Keratinocyte (primary cell): Measurements from ENCODE around the gene KIF13A.

Experiments
- CTCF ChIP-seq, 3 experiments: IDR thresholded peaks in 1 of 3; conservative IDR thresholded peaks in 1 of 3; optimal IDR thresholded peaks in 1 of 3; 2 replicates in 2 of 3; 3 replicates in 1 of 3; pipeline versions ENCODE3 to v1.5.1; 2011; ENCODE audit warnings: low read length in 3 of 3, mild to moderate bottlenecking in 3 of 3, moderate library complexity in 2 of 3, control low read depth in 1 of 3, inconsistent platforms in 1 of 3; ENCODE audit not compliant: insufficient read depth in 2 of 3; ENCODE audit errors: extremely low read depth in 1 of 3
- EZH2 ChIP-seq: IDR thresholded peaks from one replicate; pipeline ENCODE4 v1.6.1; 2012; ENCODE audit warnings: inconsistent platforms, mild to moderate bottlenecking, low read length, moderate library complexity

GRCh38 chr6:17987447-17987696, at the start of gene KIF13A:
- no peak for TF ChIP-seq CTCF (optimal IDR thresholded peaks at IDR 0.05 in 1 of 3, IDR thresholded peaks at IDR 0.05 in 1 of 3, conservative IDR thresholded peaks at IDR 0.05 in 1 of 3; ENCODE audit: extremely low read depth in 1 of 3, insufficient read depth in 2 of 3, low read length in 3 of 3)
- no peak for TF ChIP-seq EZH2
